ENCODE measurements around the gene RASL10A. TPM values are rescaled to one million over a fixed set of nuclear protein-coding genes. Genes with fewer than 3 reads are reported as not detected.

RASL10A gene
- total RNA-seq, 6 donors from 2014 or later, result 1.2 to 33.5 (median 2.0) TPM

DNA sequence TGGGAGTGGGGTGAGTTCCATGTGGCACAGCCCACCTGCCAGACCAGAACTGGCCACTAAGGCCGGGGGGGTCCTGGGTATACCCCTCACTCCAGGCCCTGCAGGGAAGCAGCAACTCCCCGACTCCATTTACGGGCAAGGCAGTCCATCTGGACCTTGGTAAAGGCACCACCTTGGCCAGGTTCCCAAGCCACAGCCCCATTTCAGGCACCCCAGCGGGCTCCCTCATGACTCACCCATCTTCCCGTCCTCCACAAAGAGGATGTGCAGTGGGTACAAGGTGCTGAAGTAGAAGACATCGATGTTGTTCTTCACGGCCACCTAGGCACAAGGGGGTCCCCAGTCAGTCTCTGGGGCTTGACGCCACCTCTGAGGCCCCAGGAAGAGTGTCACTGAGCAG, 15.7 kb upstream of the RASL10A start:
- Histone ChIP-seq H3K36me3 (peaks cover 8 to 99% (median 88%) of the 10 kb centered on the region in 4 donors), H3K27me3 (no peaks in the 10 kb centered on the region), H3K4me1 (no peaks in the 10 kb centered on the region), H3K9me3 (no peaks in the 10 kb centered on the region), H3K4me3 (no peak overlapping the region), H3K27ac (no peak overlapping the region)
- 96 to 97% methylated on average over 4 to 8 of the region's 8 CpGs for WGBS, 2 donors
- ATAC-seq (ENCODE audit: low FRiP score in 2 of 2), result no peak
- no peak for TF ChIP-seq EP300 (IDR thresholded peaks at IDR 0.05)
- no peak for TF ChIP-seq POLR2AphosphoS5 (IDR thresholded peaks at IDR 0.05)
- TF ChIP-seq POLR2A (IDR thresholded peaks at IDR 0.05), result no peak
- TF ChIP-seq, protein P1, sequence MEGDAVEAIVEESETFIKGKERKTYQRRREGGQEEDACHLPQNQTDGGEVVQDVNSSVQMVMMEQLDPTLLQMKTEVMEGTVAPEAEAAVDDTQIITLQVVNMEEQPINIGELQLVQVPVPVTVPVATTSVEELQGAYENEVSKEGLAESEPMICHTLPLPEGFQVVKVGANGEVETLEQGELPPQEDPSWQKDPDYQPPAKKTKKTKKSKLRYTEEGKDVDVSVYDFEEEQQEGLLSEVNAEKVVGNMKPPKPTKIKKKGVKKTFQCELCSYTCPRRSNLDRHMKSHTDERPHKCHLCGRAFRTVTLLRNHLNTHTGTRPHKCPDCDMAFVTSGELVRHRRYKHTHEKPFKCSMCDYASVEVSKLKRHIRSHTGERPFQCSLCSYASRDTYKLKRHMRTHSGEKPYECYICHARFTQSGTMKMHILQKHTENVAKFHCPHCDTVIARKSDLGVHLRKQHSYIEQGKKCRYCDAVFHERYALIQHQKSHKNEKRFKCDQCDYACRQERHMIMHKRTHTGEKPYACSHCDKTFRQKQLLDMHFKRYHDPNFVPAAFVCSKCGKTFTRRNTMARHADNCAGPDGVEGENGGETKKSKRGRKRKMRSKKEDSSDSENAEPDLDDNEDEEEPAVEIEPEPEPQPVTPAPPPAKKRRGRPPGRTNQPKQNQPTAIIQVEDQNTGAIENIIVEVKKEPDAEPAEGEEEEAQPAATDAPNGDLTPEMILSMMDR (IDR thresholded peaks at IDR 0.05), result no peak
- DNase-seq, result no peak

GRCh38 chr22:29330753-29331152, 15.3 kb upstream of the RASL10A start:
- 54 to 75% methylated on average over 6 to 9 of the region's 9 CpGs for WGBS, 2 donors
- H3K9me3 ChIP-seq, result no peaks in the 10 kb centered on the region
- no peak for DNase-seq
- no peak overlapping the region for H3K4me3 ChIP-seq
- no peaks in the 10 kb centered on the region for H3K4me1 ChIP-seq
- no peak for TF ChIP-seq POLR2AphosphoS5 (IDR thresholded peaks at IDR 0.05)
- H3K36me3 ChIP-seq, result peaks cover 7 to 95% (median 83%) of the 10 kb centered on the region in 4 donors
- H3K27ac ChIP-seq, result no peak overlapping the region
- no peaks in the 10 kb centered on the region for H3K27me3 ChIP-seq
- no peak for ATAC-seq (ENCODE audit: low FRiP score in 2 of 2)

GRCh38 chr22:29330291-29330690, 14.8 kb upstream of the RASL10A start:
- Histone ChIP-seq H3K4me3 (no peak overlapping the region), H3K27ac (no peak overlapping the region), H3K4me1 (no peaks in the 10 kb centered on the region), H3K9me3 (no peaks in the 10 kb centered on the region), H3K36me3 (peaks cover 7 to 90% (median 80%) of the 10 kb centered on the region in 4 donors), H3K27me3 (no peaks in the 10 kb centered on the region)
- ATAC-seq (ENCODE audit: low FRiP score in 2 of 2) (no peak), DNase-seq (no peak)
- 97% methylated on average over 18 of the region's 19 CpGs; no CpG with 5 or more reads in 1 of the 2 donors for WGBS, 2 donors
- TF ChIP-seq POLR2AphosphoS5 (IDR thresholded peaks at IDR 0.05), result no peak
- no peak for TF ChIP-seq EP300 (IDR thresholded peaks at IDR 0.05)
- TF ChIP-seq, protein P1 (IDR thresholded peaks at IDR 0.05), result no peak
- TF ChIP-seq POLR2A (IDR thresholded peaks at IDR 0.05), result no peak

DNA sequence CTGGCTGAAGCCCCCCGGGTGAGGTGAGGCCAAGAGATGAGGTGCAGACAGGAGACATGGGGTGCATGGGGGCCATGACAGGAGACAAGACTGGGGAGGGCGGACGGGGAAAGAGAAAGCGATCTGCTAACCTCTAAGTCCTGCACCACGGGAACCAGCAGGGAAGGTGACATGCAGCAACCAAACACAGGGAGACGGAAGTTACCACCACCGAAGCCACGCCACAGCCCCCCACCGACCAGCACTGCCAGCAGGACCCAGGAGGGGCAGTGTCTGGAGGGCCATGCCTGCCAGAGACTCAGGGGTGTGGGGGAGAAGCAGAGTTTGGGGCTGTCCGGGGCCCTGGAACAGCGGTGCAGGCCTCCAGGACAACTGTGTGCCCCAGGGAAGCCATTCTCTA, 14.1 kb upstream of the RASL10A start:
- 88 to 97% methylated on average over 7 to 11 of the region's 11 CpGs for WGBS, 2 donors
- no peak overlapping the region for H3K4me3 ChIP-seq
- peaks cover 7 to 83% (median 73%) of the 10 kb centered on the region in 4 donors for H3K36me3 ChIP-seq
- no peaks in the 10 kb centered on the region for H3K27me3 ChIP-seq
- no peak for TF ChIP-seq EP300 (IDR thresholded peaks at IDR 0.05)
- TF ChIP-seq, protein P1 (IDR thresholded peaks at IDR 0.05), result no peak
- no peak for TF ChIP-seq POLR2A (IDR thresholded peaks at IDR 0.05)
- TF ChIP-seq POLR2AphosphoS5 (IDR thresholded peaks at IDR 0.05), result no peak
- DNase-seq, result no peak
- H3K4me1 ChIP-seq, result no peaks in the 10 kb centered on the region
- ATAC-seq (ENCODE audit: low FRiP score in 2 of 2), result no peak
- no peak overlapping the region for H3K27ac ChIP-seq
- no peaks in the 10 kb centered on the region for H3K9me3 ChIP-seq

- Histone ChIP-seq H3K4me1 (no peaks in the 10 kb centered on the region), H3K36me3 (peaks cover 7 to 76% (median 69%) of the 10 kb centered on the region in 4 donors), H3K27ac (no peak overlapping the region), H3K27me3 (no peaks in the 10 kb centered on the region), H3K4me3 (no peak overlapping the region), H3K9me3 (no peaks in the 10 kb centered on the region)
- no peak for ATAC-seq (ENCODE audit: low FRiP score in 2 of 2)
- 95 to 96% methylated on average over 28 to 33 of the region's 34 CpGs for WGBS, 2 donors
- no peak for DNase-seq
- TF ChIP-seq, protein P1 (IDR thresholded peaks at IDR 0.05), result no peak
- TF ChIP-seq EP300 (IDR thresholded peaks at IDR 0.05) (no peak), POLR2A (IDR thresholded peaks at IDR 0.05) (no peak), POLR2AphosphoS5 (IDR thresholded peaks at IDR 0.05) (no peak)
These were observed 13.3 kb upstream of the RASL10A start for GRCh38 chr22:29328566-29329500.
